HG02571 (cell line): Measurements from ENCODE around the gene ONECUT3.

Experiments
- ATAC-seq: cut with Tn5 transposase; IDR thresholded peaks from one replicate; pipeline ENCODE4 v1.9.1; 2021; ENCODE audit warnings: mild to moderate bottlenecking, moderate library complexity; ENCODE audit not compliant: unreplicated experiment

ONECUT3 gene

GRCh38 chr19:1739960-1740629 lies 13.2 kb upstream of the ONECUT3 start:
- no peak for ATAC-seq

DNA sequence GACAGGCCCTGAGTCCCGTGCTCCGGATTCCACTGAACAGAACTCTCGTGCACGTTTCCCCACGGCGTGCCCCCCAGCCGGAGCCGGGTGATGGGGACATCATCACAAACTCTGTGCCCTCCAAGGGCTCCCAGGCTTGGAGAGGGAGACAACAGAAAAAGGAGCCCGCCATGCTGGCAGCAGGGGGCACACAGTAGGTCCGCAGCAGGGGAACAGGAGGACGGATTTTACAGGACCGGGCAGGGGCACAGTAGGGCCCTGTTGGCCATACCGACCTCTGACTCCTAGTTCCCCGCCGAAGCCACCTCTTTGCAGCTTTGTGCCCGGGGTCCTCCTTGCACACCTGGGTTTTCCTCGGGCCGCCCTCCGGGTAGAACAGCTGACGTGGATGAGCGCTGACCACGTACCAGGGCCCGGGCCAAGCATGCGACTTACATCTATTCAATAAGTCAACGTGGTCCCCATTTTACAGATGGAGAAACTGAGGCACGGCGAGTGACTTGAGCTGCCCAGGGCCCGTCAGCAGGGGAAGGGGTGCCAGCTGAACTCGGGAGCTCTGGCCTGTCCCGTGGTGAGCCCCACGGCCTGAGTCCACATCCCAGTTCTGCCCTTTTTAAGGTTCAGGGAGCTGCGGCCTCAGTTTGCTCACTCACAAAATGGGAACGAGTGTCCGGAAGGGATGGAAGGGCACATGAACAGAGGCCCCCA lies 10.2 kb upstream of the ONECUT3 start:
- ATAC-seq: no peak

GRCh38 chr19:1744133-1744665 lies 9.1 kb upstream of the ONECUT3 start:
- no peak for ATAC-seq

DNA sequence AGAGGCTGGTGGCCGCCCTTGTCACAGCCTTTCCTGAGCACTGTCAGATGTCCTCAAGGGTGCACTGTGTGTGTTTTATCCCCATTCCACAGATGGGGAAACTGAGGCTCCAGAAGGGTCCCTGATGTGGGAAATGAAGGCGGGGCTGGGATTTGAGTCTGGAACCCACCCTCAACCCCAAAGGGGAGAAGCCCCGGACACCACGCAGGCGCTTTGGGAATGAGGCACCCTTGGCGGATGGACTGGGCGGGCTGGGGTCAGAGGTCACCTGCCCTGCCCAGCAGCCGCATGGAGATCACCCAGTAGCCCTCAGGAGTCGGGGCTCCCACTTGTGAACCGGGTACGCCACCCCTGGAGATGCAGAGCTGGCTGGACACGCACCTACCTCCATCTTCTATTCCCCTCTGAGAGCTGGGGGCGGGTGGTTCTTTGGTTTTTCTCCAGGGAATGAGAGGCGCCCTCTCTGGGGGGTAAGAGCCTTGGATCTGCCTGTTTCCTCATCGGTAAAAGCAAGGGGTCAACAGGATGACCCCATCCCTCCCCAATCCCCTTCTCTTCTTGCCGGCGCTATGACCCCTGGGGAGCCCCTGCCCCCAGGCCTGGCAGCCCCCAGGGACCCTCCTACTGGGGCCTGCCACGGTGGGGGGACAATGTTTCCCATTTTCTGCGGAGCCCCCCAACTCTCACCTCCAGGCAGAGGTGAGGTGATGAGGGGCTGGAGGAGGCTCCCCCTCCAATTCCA lies 8.3 kb upstream of the ONECUT3 start:
- no peak for ATAC-seq

- ATAC-seq: no peak
Measured at GRCh38 chr19:1745589-1746031, 7.7 kb upstream of the ONECUT3 start.

GRCh38 chr19:1746401-1747284 lies 6.7 kb upstream of the ONECUT3 start:
- ATAC-seq: no peak

- no peak for ATAC-seq
Measured at GRCh38 chr19:1747285-1748114, 5.8 kb upstream of the ONECUT3 start.

DNA sequence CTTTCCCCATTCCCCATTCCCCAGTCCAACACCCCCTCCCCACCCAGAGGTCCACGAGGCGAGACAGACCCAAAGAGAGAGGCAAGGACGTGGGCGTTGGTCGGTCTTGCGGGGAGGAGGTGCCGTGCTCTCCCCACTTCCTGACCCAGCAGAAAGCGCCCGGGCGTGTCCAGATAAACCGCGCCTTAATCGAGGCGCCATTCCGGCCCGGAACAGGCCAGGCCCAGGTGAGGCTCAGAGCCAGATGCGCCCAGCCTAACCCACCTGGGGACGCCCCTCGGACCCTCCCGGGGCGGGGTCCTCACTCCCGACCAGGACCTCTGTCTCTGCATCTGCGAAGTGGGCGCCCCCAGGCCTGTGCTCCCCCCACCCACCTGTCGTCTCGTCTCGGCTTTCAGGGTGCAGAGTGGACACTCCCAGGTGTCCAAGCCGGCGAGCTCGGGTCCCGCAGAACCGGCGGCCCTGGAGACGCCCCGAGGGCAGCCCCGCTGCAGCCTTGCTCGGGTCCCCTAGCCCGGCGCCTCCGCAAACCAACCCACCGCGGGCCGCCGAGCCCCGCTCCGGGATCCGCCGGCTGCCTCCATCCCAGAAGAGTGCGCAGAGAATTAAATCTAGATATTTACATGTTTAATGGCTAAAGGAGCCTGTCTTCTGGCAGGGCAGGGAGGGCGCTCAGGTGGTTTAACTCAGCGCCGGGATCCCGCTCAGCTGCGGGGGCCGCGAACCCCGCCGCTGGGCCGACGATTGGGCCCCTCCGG lies 5.0 kb upstream of the ONECUT3 start:
- ATAC-seq: no peak

GRCh38 chr19:1748873-1749341 lies 4.4 kb upstream of the ONECUT3 start:
- no peak for ATAC-seq

DNA sequence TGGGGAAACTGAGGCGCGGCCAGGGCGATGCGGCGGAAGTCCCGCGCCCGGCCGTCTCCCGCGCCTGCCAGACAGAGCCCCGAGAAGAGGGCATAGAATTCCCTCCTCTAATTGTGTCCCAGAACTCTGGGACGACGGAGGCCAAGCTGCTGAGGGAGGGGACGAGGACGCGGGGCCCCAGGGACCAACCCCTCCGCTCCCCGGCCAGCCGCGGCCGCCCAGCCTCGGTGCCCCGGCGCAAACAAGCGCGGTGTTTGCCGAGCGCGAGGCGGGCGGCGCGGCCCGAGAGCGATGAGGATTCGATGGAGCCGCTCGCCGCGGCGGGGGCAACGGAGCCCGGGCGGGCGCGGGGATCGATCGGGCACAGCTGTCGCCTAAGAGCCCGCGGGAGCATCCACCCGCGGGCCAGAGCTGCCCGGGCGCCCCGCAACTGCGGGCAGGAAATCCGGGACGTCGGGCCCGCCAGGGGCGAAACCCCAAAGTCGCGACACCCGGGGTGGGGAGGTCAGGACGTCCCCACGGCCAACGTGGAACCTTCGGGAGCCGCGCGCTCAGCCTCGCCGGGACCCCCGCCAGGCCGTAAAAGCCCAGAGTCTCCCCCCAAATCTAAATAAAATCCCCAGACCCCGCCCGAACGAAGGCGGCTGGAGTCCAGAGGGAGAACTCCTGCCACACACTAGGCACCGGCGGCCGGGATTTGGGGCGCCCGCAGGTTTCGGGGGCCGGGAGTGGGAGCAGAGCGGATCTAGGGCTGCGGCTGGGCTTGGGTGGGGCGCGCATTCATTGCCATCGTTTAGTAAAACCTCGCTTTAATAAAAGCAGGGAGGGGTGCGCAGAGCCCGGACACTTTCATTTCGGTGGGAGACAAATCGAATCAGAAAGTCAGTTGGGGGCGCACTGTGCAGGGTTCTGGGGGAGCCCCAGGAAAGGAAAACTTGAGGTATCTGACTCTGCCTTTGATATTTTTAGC lies 3.6 kb upstream of the ONECUT3 start:
- ATAC-seq: no peak

DNA sequence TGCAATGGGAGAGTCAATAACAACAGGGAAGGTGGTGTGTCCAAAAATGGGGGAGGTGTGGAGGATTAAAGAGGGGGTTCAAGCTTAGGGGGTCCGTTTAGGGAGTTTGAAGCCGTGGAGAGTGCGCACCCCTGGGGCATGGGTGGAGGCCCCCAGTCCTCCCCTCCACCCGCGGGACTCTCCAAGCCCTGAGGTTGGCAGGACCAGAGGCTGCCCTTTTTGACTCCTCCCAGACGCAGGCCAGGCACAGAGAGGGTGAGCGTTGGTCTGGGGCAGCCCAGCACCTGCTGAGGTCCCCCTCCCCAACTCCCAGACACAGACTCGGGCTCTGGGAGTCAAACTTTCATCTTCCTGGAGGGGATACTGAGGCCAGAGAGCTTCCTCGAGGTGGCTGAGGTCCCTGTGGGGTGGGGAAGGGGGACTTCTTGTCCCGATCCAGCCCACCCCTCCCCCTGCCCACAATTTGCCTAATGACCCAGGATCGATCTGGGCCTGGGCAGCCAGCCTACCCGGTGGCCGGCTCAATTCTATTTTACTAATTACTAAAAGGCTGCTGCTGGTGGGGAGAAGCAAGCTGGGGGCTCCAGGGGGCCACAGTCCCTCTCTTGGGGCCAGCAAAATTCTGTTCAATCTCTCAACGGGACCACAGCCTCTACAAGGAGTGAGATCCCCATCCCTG lies 2.8 kb upstream of the ONECUT3 start:
- no peak for ATAC-seq

DNA sequence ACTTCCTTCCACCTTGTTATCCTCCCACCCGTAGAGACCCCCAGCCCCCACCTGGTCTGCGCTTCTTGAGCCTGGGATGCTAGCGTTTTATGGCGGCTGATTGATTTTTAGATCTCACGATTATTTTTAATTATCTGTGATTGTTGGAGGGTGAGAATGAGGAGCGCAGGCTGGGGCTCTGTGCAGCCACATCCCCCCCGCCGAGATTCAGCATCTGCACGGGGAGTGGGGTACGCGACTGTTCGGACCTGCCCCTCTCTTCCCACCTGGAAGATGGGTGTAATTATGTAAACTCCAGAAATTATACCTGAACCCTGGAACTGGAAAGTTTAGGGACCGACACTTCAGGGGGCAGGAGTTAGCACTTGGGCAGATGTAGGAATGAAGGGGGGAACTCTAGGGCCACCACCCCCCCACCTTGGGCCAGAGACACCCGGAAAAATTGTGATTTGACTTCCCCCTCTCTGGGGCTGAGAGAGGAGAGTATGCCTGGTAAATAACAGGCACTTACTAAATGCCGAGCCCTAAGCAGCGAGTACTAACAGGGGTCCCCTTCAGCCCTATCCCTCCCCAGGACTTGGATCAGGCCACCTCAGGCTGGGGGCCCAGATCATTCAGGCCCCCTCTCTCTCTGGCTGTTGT lies 1.8 kb upstream of the ONECUT3 start:
- ATAC-seq: no peak

DNA sequence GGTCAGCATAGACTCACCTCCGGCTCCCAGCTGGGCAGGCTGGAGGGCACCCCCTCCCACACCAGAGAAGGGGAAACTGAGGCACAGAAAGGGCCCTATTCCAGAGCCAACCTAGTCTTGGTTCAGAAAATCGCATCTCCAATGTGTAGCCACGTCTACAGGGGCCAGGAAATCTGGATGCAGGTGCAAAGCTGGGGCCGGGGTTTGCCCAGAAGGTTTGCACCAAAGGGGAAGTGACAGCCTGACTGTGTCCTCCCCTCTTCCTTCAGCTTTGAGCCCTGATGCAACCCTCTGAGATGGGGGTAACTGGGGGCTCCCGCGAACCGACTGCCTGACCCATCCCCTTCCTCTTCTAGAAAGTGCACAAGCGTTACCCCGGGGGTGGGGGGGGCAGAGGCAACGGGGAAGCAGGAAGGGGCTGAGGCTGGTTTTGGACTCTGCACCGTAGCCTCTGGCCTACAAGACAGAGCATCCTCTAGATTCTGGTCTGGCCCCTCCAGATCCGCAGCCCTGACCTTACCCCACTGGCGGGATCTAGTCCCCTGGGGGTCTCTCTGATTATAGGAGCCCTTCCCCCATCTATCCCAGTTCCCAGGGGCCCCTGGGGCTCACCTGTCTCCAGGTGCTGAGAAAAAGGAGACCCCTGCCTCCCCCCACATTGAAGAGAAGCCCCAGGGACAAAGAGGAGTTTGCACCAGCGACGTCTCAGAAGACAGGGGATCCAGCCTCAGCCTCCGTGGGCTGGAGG lies 1.1 kb upstream of the ONECUT3 start:
- ATAC-seq: no peak

DNA sequence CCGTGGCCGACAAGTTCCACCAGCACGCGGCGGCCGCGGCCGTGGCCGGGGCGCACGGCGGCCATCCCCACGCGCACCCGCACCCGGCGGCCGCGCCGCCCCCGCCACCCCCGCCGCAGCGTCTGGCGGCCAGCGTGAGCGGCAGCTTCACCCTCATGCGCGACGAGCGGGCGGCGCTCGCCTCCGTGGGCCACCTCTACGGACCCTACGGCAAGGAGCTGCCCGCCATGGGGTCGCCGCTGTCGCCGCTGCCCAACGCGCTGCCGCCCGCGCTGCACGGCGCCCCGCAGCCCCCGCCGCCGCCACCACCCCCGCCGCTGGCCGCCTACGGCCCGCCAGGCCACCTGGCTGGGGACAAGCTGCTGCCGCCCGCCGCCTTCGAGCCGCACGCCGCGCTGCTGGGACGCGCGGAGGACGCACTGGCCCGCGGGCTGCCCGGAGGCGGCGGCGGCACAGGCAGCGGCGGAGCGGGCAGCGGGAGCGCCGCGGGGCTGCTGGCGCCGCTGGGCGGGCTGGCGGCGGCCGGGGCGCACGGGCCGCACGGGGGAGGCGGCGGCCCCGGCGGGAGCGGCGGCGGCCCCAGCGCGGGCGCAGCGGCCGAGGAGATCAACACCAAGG lies 821 bp downstream of the ONECUT3 start:
- no peak for ATAC-seq

- ATAC-seq: no peak
Measured at GRCh38 chr19:1754636-1755466, 1.5 kb downstream of the ONECUT3 start.
